ENCODE data around the gene BCAS3. TPM values are rescaled to one million over a fixed set of nuclear protein-coding genes. Genes with fewer than 3 reads are reported as not detected.
"Not testable (repeated sequence)": the region's sequence is repeated elsewhere in the genome, so short reads cannot be mapped to it uniquely, and the experiment has no call there.

Gene BCAS3
- total RNA-seq, 1 experiment from 2014 or later, result 12.2 TPM

GRCh38 chr17:61240851-61241468 is 563.3 kb downstream of the BCAS3 start:
- no peak for DNase-seq
- Histone ChIP-seq H3K27me3 (no peaks in the 10 kb centered on the region), H3K4me3 (no peak overlapping the region), H3K36me3 (no peaks in the 10 kb centered on the region), H3K9me3 (no peaks in the 10 kb centered on the region)

DNA sequence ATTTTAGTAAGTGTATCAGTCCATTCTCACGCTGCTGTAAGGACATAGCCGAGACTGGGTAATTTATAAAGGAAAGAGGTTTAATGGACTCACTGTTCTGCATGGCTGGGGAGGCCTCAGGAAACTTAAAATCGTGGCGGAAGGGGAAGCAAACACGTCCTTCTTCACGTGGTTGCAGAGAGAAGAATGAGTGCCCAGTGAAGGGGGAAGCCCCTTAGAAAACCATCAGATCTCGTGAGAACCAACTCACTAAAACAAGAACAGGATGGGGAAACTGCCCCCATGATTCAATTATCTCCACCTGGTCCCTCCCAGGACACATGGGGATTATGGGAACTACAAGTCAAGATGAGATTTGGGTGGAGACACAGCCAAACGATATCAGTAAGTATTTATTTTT is 567.3 kb downstream of the BCAS3 start:
- H3K4me3 ChIP-seq, H3K36me3 ChIP-seq, H3K9me3 ChIP-seq, DNase-seq, H3K27me3 ChIP-seq: not testable (repeated sequence)

DNA sequence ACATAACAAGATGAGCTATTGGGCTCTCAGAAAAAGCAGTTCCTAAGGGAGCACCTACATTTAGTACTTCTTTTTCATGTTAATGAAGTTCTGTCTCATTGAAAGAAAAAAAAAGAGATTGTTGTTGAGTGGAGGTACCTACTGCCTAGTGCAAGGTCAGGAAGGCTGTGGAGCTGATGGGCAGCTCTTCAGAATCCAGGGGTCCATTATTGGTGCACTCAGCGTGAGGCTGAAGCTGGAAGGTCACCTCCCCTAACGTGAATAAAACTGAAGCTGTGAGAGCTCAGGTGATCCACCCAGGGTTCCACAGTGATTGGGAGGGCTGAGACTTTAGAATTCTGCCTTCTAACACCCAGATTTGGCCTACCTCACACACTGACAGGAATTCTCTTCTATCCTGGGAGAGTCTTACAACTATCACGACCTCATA is 568.1 kb downstream of the BCAS3 start:
- Histone ChIP-seq H3K27me3 (no peaks in the 10 kb centered on the region), H3K9me3 (no peaks in the 10 kb centered on the region), H3K4me3 (no peak overlapping the region), H3K36me3 (no peaks in the 10 kb centered on the region)
- no peak for DNase-seq

DNA sequence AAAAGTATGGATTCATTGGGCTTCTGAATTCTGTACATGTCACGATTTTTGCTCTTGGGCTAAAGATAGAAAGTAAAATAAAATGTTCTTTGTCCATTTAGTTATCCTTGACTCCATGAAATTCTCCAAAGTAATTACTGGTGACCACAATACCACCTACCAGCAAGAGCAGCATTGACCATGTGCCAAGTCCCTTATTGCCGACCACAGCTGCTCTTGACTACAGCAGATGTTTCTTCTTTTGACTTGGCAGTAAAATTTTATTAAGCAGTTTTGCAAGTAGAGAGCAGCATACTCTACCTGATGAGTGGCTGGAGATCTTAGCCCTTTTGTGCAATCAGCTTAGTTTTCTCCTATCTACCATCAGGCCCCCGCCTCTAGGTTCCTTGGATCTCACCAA is 569.8 kb downstream of the BCAS3 start:
- DNase-seq, result peak; percentile 37
- Histone ChIP-seq H3K4me3 (no peak overlapping the region), H3K36me3 (no peaks in the 10 kb centered on the region), H3K9me3 (no peaks in the 10 kb centered on the region), H3K27me3 (no peaks in the 10 kb centered on the region)

DNA sequence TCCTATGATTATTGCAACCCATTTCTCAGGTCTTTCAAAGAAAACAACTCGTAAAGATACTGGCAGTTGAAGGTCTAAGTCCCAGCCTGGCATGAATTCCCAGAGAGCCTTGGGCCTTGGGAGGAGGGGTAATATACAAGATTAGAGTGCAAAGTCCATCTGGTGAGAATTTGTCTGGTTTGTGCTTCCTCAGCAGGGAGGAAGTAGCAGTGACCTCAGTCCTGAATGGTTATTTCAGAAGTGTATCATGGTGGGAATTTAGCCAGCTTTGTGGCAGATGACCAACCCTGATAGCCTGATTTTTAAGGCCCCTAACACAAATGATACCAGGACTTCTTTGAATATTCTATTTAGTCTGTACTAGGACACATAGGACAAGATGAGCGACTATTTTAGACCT is 570.7 kb downstream of the BCAS3 start:
- Histone ChIP-seq H3K36me3 (no peaks in the 10 kb centered on the region), H3K27me3 (no peaks in the 10 kb centered on the region), H3K4me3 (no peak overlapping the region), H3K9me3 (no peaks in the 10 kb centered on the region)
- DNase-seq, result no peak

DNA sequence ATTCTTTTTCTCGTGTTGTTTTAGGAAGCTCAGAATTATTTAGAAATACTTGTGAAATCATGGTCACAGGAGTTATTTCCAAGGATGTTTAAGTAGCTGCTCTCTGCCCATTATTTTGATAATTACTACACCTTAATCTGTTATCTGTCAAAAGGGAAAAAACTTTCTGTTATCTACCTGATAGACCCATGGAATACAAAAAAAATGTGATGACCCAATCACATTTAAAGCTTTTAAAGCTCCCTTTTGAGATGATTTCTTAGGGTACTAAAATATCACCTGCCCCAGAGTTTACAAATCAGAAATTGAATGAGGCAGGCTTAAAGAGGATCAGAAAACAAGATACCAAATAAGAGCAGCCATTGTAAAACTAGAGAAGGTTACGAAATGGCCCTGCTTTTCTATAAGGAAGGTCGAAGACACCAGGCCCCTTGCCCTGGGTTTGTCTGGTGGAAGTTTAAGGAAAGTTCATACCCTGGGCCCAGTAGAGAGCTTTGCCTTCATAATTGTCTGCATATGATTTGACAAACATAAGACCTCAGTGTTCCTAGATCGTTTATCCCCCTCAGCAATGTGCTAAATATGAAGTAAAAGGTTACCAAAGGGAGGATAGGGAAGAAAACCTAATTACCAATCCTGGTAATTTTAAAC is 572.1 kb downstream of the BCAS3 start:
- H3K4me3 ChIP-seq, result no peak overlapping the region
- no peaks in the 10 kb centered on the region for H3K9me3 ChIP-seq
- H3K36me3 ChIP-seq, result no peaks in the 10 kb centered on the region
- no peaks in the 10 kb centered on the region for H3K27me3 ChIP-seq
- no peak for DNase-seq

DNA sequence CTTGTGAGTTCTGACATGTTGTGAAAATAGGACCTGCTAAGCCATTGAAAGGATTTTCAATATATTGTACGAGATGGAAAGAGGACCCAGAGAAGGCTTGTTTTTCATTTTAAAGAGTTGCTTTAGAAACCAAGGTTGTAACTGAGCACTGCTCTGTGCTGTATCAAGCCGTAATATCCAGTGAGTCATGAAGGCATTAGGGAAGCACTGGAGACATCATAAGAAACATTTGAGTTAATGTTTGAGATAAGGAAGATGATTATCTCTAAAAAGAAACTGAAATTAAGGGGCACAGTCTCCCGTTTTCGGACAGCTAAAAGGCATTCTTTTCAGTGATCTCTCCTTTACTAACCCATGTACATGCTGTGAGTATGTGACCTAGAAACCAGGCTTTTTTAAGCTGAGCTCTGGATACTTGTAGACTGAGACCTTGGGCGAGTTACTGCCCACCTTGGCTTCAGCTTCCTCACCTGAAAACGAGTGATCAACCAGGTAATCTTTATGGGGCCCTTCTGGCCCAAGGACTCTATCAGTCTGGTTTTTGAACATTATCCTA is 572.8 kb downstream of the BCAS3 start:
- no peaks in the 10 kb centered on the region for H3K27me3 ChIP-seq
- no peaks in the 10 kb centered on the region for H3K9me3 ChIP-seq
- no peaks in the 10 kb centered on the region for H3K36me3 ChIP-seq
- DNase-seq, result no peak
- no peak overlapping the region for H3K4me3 ChIP-seq

DNA sequence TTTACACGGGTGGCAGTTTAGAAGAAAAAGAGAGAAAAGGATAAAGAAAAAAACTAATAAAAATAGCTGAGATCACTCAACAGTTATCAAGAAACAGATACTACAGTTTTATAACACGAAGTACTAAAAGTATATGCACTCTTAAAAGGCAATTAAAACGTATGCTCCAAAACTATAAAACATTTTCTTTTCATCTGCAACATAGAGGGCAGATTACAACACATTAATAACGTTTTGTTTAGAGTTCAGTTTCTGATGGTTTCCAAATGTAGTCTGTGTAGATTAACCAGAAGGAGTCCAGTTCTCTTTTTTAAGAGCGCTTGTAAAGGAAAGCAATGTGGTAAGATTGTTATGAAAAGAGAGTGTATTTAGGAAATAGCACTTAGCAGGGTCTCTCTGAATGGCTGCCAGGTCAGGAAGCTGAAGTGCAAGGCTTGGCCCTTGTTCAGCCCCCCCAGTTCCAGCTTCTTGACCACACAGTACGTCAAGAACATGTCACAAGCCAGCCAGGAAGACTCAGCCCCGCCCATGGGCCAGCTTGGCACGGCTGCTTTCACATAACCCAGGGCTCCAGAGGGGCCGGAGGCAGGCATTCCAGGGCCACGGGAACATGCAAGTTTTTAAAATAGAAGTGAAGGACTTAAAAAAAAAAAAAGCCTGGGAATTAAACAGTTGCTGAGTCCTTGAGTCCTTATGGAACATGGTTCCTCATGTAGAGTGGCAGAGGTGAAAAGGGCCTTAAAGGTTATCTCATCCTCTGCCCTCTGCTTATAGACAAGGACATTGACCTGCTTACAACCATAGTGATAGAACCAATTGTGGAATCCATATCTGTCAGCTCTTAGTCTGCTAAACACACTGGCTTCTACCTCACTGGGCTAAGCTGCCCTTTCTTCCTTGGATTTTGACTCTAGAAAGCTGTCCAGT is 574.6 kb downstream of the BCAS3 start:
- no peaks in the 10 kb centered on the region for H3K27me3 ChIP-seq
- no peaks in the 10 kb centered on the region for H3K9me3 ChIP-seq
- no peaks in the 10 kb centered on the region for H3K36me3 ChIP-seq
- no peak overlapping the region for H3K4me3 ChIP-seq
- DNase-seq, result peak; percentile 88

GRCh38 chr17:61253362-61253761 is 575.7 kb downstream of the BCAS3 start:
- Histone ChIP-seq H3K4me3 (no peak overlapping the region), H3K27me3 (no peaks in the 10 kb centered on the region), H3K36me3 (no peaks in the 10 kb centered on the region), H3K9me3 (no peaks in the 10 kb centered on the region)
- DNase-seq, result no peak

DNA sequence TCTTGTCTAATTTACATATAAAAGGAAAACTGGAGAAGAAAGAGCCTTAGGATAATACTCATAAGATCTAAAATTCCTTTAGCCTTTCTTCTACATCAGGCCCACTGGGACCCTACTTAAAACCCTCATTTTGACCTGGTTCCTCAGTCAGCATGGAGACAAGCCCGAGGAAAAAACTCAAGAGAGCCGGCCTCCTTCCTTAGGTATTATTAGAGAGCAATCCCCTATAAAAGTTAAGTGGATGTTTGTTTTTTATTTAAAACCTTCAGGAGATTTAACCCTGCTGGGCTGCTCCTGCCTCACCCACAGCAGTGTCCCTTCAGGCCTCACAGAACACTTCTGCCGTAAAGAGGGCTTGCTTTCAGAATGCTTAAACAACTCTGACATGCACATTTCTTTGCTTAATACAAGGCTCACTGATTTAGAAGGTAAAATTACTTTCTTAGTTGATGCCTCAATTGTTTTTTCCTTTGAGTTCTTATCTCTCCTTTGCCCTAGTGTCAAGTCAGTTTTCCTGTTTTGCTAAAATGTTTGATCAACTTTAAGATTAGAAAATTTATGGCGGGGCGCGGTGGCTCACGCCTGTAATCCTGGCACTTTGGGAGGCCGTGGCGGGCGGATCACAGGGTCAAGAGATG is 576.4 kb downstream of the BCAS3 start:
- H3K36me3 ChIP-seq, result no peaks in the 10 kb centered on the region
- no peaks in the 10 kb centered on the region for H3K9me3 ChIP-seq
- no peak for DNase-seq
- H3K27me3 ChIP-seq, result no peaks in the 10 kb centered on the region
- no peak overlapping the region for H3K4me3 ChIP-seq

GRCh38 chr17:61254904-61255303 is 577.3 kb downstream of the BCAS3 start:
- Histone ChIP-seq H3K36me3 (no peaks in the 10 kb centered on the region), H3K27me3 (no peaks in the 10 kb centered on the region), H3K4me3 (no peak overlapping the region), H3K9me3 (no peaks in the 10 kb centered on the region)
- no peak for DNase-seq

GRCh38 chr17:61255647-61256046 is 578.0 kb downstream of the BCAS3 start:
- DNase-seq, result no peak
- Histone ChIP-seq H3K36me3 (no peaks in the 10 kb centered on the region), H3K4me3 (no peak overlapping the region), H3K27me3 (no peaks in the 10 kb centered on the region), H3K9me3 (no peaks in the 10 kb centered on the region)

DNA sequence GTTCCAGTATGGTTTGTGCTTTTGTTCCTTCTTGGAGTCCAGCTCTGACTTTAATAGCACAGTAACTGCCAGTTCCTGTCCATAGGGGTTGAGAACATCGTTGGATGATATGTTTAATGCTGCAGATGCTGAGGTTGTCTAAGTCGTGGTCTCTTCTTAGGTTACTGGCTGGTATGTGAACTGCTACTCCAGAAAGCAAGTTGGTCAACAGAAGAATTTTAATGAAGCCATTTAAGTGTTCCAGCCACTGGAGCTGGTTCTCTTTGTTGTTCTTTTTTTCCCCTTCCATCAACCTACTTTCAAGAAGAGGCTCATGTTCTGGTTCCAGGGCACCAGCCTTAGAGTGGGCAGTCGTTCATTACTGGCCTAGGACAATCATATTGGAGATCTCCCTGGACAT is 581.7 kb downstream of the BCAS3 start:
- Histone ChIP-seq H3K36me3 (no peaks in the 10 kb centered on the region), H3K27me3 (no peaks in the 10 kb centered on the region), H3K4me3 (no peak overlapping the region), H3K9me3 (no peaks in the 10 kb centered on the region)
- DNase-seq, result no peak

DNA sequence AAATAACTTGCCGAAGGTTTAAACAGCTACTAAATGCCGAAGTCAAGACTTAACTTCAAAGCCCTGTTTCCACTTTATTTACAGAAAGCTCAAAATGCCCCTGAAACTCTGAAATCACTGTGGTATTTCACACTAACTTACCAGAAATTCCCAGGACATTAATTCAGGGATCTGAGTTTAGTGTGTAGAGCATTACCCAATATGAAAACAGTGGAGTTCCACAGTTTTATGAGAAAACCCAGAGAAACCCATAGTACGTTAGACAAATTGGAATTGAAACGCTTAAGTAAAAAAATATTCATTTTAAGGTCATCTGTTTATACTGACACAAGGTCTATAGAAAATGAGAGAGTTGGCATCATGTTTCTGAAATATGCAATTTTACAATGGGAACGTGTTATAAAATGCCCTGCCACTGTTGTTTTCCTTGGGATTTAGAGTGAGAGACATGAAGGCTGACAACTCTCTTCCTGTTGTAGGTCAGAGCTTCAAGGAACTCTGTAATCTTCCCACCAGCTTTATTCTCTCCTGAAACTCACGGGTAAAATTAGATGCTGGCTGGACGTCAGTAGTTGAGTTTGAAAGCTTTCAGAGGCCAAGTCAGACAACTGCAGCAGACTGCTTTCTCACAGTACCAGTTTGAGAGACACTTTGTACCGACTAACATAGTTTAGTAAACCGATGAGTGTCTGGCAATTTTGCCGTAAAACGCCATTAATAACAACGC is 582.6 kb downstream of the BCAS3 start:
- no peaks in the 10 kb centered on the region for H3K36me3 ChIP-seq
- DNase-seq, result no peak
- H3K9me3 ChIP-seq, result no peaks in the 10 kb centered on the region
- no peaks in the 10 kb centered on the region for H3K27me3 ChIP-seq
- H3K4me3 ChIP-seq, result no peak overlapping the region

DNA sequence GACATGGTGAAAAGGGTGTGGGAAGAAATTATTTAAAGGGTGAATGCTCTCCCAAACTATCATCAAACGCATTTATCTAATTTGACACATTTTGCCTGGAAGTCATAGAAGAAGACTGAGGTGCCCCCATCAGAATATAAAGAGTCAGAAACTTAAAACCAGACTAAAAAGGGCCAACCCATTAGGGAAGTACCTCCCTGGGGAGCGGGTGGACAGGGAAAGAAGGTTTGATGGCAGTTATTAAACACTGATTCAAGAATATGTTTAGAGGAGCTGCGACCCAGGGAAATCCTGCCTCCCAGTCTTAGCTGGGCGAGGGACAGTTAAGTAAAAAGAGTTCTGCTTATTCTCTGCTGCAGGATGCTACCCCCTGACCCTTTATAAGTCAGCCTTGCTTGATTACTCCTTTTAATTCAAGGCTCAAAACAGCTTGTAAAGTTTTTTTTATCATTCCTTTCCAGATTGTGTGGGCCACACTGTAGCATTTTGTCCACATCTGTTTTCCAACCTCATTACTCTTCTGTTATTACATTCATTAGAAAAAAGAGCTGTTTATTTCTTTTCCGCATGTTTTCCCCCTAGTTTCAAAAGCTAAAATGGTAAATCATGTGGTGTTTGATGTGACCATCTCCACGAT is 583.5 kb downstream of the BCAS3 start:
- H3K4me3 ChIP-seq, result no peak overlapping the region
- no peaks in the 10 kb centered on the region for H3K36me3 ChIP-seq
- no peaks in the 10 kb centered on the region for H3K27me3 ChIP-seq
- no peaks in the 10 kb centered on the region for H3K9me3 ChIP-seq
- no peak for DNase-seq

GRCh38 chr17:61265397-61265796 is 587.7 kb downstream of the BCAS3 start:
- H3K27me3 ChIP-seq, result no peaks in the 10 kb centered on the region
- DNase-seq, result no peak

More at GRCh38 chr17:61265397-61265796, 587.7 kb downstream of the BCAS3 start:
- Histone ChIP-seq H3K9me3 (no peaks in the 10 kb centered on the region), H3K4me3 (no peak overlapping the region), H3K36me3 (no peaks in the 10 kb centered on the region)

All from MG63 (cell line).